Upper lobe of right lung (tissue), 1 donor: ENCODE data around the gene XYLB. TPM values are rescaled to one million over a fixed set of nuclear protein-coding genes. Genes with fewer than 3 reads are reported as not detected.
"Not testable (repeated sequence)": the region's sequence is repeated elsewhere in the genome, so short reads cannot be mapped to it uniquely, and the experiment has no call there.

ENCODE experiments used
- ATAC-seq: fragments of 200-7000 bp; cut with Tn5 transposase; one replicate; pipeline ENCODE4 v1.9.1; 2020; ENCODE audit warnings: mild to moderate bottlenecking, moderate library complexity
- DNase-seq: peaks from one replicate; pipeline ENCODE4 v3.0.0-alpha.2; 2020
- H3K27ac ChIP-seq: fragments of 200-600 bp; one replicate; pipeline ENCODE4 v1.8.0; 2022
- H3K27me3 ChIP-seq: fragments of 200-600 bp; one replicate; pipeline ENCODE4 v1.8.0; 2022; ENCODE audit warnings: mild to moderate bottlenecking
- H3K36me3 ChIP-seq: fragments of 200-600 bp; one replicate; pipeline ENCODE4 v1.8.0; 2022
- H3K4me1 ChIP-seq: fragments of 200-600 bp; one replicate; pipeline ENCODE4 v1.8.0; 2022
- H3K4me3 ChIP-seq: fragments of 200-600 bp; one replicate; pipeline ENCODE4 v1.8.0; 2022; ENCODE audit warnings: mild to moderate bottlenecking
- H3K9me3 ChIP-seq: fragments of 200-600 bp; one replicate; pipeline ENCODE4 v1.8.0; 2022
- CTCF ChIP-seq: fragments of 200-600 bp; IDR thresholded peaks from one replicate; pipeline ENCODE4 v1.8.0; 2022; ENCODE audit warnings: antibody characterized with exemption
- intact Hi-C: fragments of 100-400 bp; cut with DNase I; formaldehyde crosslinking; loops from one replicate; pipeline ENCODE4 v1.11.0; 2022
- total RNA-seq: library from RNA; stranded (reverse); fragmentation: NEBNext Ultra II Directional; extraction: Animal tissue kit (Norgen Biotek cat#: 25700); gene quantifications from one replicate; pipeline ENCODE4 v1.2.1, GENCODE V29; 2021
- donor health status: DM: no; HTN: yes; CAD: no; lungs with severe emphysema.

Gene XYLB
- total RNA-seq, 1 donor from 2014 or later = 3.1 TPM

- intact Hi-C loops = no loop called here
- Histone ChIP-seq H3K36me3 (no peaks in the 10 kb centered on the region), H3K27me3 (no peaks in the 10 kb centered on the region), H3K4me1 (no peaks in the 10 kb centered on the region), H3K9me3 (no peaks in the 10 kb centered on the region), H3K27ac (no peak overlapping the region), H3K4me3 (no peak overlapping the region)
- no peak for TF ChIP-seq CTCF
- ATAC-seq (no peak), DNase-seq (no peak)
Measured at GRCh38 chr3:38421679-38422336, 75.2 kb downstream of the XYLB start.

DNA sequence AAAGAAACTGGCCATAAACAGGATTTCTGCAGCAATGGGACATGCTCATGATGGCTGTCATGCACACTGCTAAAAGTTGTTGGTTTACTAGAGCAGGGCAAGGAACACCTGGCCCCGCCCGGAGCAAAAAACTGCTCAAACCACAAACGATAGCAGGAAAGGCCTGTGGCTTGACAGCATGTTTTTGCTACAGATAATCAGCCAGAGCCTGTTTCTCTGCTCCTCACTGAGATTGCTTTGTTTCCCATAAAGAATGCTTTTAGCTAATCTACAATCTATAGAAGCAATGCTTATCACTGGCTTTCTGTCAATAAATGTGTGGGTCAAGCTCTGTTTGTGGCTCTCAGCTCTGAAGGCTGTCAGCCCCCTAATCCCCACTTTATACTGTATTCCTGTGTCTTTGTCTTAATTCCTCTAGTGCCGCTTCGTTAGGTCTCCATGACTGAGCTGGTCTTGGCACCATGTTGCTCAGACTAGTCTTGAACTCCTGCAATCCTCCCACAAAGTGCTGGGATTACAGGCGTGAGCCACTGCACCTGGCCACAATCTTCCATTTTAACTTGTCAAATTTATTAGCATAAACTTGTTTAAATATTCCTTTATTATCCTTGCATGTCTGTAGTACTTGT lies 80.3 kb downstream of the XYLB start:
- ATAC-seq, H3K36me3 ChIP-seq, DNase-seq, H3K9me3 ChIP-seq, H3K4me3 ChIP-seq, H3K27ac ChIP-seq, H3K4me1 ChIP-seq, intact Hi-C loops, H3K27me3 ChIP-seq: not testable (repeated sequence)

DNA sequence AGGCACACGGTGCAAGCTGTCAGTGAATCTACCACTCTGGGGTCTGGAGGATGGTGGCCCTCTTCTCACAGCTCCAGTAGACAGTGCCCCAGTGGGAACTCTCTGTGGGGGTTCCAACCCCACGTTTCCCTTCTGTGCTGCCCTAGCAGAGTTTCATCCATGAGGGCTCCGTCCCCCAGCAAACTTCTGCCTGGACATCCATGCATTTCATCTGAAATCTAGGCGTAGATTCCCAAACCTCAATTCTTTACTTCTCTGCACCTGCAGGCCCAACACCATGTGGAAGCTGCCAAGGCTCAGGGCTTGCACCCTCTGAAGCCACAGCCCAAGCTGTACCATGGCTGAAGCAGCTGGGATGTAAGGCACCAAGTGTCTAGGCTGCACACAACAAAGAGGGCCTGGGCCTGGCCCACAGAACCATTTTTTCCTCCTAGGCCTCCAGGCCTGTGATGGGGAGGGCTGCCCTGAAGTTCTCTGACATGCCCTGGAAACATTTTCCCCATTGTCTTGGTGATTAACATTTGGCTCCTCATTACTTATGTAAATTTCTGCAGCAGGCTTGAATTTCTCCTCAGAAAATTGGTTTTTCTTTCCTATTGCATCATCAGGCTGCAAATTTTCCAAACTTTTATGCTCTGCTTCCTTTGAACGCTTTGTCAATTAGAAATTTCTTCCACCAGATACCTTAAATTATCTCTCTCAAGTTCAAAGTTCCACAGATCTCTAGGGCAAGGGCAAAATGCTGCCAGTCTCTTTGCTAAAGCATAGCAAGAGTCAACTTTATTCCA lies 86.5 kb downstream of the XYLB start:
- H3K27ac ChIP-seq, intact Hi-C loops, H3K36me3 ChIP-seq, H3K4me1 ChIP-seq, ATAC-seq, H3K9me3 ChIP-seq, H3K27me3 ChIP-seq, DNase-seq, H3K4me3 ChIP-seq: not testable (repeated sequence)

- ATAC-seq, H3K4me1 ChIP-seq, H3K27me3 ChIP-seq, H3K9me3 ChIP-seq, DNase-seq, H3K4me3 ChIP-seq, intact Hi-C loops, H3K36me3 ChIP-seq, H3K27ac ChIP-seq: not testable (repeated sequence)
Measured at GRCh38 chr3:38433661-38434060, 87.1 kb downstream of the XYLB start.

DNA sequence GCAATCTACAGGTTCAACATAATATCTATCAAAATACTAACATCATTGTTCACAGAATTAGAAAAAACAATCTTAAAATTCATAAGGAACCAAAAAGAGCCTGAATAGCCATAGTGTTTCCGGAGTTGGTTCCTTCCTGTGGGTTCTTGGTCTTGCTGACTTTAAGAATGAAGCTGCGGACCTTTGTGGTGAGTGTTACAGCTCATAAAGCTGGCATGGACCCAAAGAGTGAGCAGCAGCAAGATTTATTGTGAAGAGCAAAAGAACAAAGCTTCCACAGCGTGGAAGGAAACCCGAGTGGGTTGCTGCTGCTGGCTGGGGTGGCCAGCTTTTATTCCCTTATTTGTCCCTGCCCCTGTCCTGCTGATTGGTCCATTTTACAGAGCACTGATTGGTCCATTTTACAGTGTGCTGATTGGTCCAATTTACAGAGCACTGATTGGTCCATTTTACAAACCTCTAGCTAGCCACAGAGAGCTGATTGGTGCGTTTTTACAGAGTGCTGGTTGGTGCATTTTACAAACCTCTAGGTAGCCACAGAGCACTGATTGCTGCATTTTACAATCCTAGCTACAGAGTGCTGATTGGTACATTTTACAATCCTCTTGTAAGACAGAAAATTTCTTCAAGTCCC lies 92.0 kb downstream of the XYLB start:
- H3K27me3 ChIP-seq, ATAC-seq, H3K36me3 ChIP-seq, H3K9me3 ChIP-seq, DNase-seq, H3K4me1 ChIP-seq, intact Hi-C loops, H3K27ac ChIP-seq, H3K4me3 ChIP-seq: not testable (repeated sequence)

GRCh38 chr3:38443205-38443604 lies 96.6 kb downstream of the XYLB start:
- DNase-seq, H3K4me1 ChIP-seq, H3K4me3 ChIP-seq, ATAC-seq, H3K27ac ChIP-seq, H3K27me3 ChIP-seq, H3K9me3 ChIP-seq, H3K36me3 ChIP-seq, intact Hi-C loops: not testable (repeated sequence)

GRCh38 chr3:38446085-38446686 lies 99.6 kb downstream of the XYLB start:
- no peak for TF ChIP-seq CTCF
- Histone ChIP-seq H3K4me3 (no peak overlapping the region), H3K27ac (no peak overlapping the region), H3K9me3 (no peaks in the 10 kb centered on the region), H3K4me1 (no peaks in the 10 kb centered on the region), H3K27me3 (no peaks in the 10 kb centered on the region), H3K36me3 (no peaks in the 10 kb centered on the region)
- no peak for DNase-seq
- no peak for ATAC-seq
- intact Hi-C loops = no loop called here
